Left renal pelvis (tissue), 4 donors: ENCODE data around the gene PPOX. TPM values are rescaled to one million over a fixed set of nuclear protein-coding genes. Genes with fewer than 3 reads are reported as not detected.

Experiments
- DNase-seq, 4 donors: peaks; one replicate each; pipeline ENCODE4 v3.0.0-alpha.2; 2013; ENCODE audit warnings: low read depth in 4 of 4, low spot score in 3 of 4
- polyA plus RNA-seq, 4 donors: library from polyadenylated mRNA; unstranded; fragments of 120-200 nt; gene quantifications; one replicate each; pipeline ENCODE4 v1.2.1, GENCODE V29; 2013; ENCODE audit not compliant: insufficient read length in 4 of 4

The PPOX gene
- polyA plus RNA-seq, 4 donors, result 31.9 to 63.1 (median 38.8) TPM

DNA sequence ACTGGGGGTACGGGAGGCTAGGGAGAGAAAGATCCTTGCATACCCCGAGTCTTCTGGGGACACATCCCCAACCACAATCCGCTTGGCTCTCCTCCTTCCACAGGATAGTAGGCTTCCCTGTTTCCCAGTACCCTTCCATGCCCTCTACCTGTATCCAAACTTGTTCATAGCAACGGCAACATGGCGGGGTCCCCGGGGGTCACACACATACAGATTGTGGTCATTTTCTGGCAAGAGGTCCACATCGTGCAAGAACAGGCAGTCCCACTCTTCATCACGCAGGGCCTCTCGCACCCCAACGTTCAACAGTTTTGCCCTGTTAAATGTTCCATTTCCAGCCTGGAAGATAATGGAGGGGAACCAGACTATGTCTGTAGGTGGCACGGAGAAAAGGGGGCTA, 7.5 kb downstream of the PPOX start:
- no peak for DNase-seq

DNA sequence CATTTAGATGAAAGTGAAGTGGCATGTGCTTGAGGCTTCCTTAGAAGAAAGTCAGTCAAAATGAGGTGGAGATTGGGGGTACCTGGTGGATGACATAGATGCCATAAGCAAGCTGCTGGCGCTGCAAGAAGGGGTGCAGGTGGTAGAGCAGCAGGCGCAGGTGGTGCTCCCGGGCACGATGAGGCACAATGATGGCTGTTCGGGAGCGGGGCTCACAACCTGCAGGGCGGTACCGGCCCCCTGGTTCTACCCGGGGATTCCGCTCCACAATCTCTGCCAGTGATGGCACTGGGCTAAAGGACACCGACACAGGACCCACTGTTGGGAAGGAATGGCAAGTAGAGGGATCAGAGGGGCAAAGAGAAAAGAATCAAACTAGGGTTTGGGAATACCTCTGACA, 8.7 kb downstream of the PPOX start:
- DNase-seq, result no peak

GRCh38 chr1:161175771-161176453, 9.7 kb downstream of the PPOX start:
- no peak for DNase-seq

DNA sequence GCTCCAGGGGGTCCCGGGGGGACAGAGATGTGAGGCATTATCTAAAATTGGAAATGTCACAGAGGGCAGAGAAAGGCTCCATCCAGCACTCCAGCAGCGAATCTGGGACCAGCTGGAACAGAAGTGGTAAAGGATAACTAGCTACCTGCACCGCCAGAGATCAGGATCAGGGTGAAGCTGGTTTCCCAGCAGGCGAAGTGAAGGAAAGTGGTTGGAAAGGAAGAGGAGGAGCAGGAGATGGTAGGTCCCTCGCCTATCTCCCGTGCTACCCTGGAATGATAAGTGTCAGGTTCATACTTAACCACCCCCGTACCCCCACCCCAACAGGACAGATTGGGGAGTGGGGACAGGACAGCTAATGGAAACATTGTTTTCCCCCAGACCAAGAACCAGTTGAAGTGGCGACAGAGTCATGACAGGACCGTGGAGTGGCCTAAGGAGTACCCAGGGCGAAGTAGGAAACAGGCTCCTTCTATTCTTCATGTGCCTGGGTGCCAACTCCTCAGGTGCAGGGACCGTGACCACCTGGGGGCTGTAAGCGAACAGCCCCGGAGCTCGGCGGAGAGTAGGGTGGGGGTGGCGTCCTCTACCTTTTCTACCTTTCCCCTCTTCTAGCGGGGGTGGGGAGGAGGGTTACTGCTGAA, 10.4 kb downstream of the PPOX start:
- DNase-seq, result no peak

GRCh38 chr1:161177112-161177935, 11.1 kb downstream of the PPOX start, which contains the start of gene B4GALT3:
B4GALT3 (minus strand) TSS chr1:161177507; CDS start chr1:161176060, 1,447 bp downstream.
- DNase-seq, result peak in 2 of 4 donors; percentile 69 to 79

- DNase-seq, result no peak
Measured at GRCh38 chr1:161177936-161178244, 11.7 kb downstream of the PPOX start.

GRCh38 chr1:161179698-161180097, 13.5 kb downstream of the PPOX start:
- no peak for DNase-seq

DNA sequence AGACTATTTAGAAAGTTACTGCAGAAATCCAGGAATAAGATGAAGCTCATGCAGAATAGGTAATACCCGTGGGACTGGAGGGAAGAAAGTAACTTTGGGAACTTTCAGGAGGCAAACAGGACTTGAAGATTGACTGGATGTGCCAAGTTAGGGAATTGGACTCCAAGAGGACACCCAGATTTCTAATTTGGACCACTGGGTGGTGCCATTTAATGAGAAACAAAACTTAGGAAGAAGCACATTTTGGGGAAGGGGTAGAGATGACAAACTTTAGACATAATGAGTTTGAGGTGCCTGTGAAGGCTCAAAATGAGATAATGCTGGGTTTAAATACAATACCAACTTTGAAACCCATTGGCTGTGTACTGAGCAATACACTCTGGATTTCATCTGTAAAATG, 14.4 kb downstream of the PPOX start:
- no peak for DNase-seq

- DNase-seq, result no peak
Measured at GRCh38 chr1:161182214-161182613, 16.0 kb downstream of the PPOX start.

GRCh38 chr1:161185282-161185682, 19.1 kb downstream of the PPOX start:
- DNase-seq, result no peak

DNA sequence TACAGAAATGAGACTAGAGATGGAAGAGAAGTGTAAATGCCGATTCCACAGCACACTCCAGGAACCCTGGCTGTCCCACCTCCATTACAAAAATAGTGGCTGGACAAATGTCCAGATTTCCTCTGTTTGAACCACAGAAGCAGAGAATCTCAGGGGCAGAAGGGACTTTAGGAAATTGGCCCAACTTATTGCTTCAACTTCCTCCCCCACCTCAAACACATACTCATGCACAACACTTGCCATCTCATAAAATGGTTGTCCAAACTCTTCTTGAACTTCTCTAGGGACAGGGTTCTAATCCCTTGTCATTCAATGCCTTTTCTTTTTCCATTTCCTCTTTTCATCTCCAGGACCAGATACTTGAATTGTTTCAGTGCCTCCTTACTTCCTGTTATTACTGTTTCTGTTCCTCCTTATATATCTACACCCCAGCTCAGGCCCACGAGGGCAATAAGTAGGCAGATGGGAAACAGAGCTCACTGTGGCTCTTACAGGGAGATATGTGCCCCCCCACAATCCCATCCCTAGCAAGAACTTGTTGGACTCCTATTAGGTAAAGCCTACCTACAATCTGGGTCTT, 19.6 kb downstream of the PPOX start:
- DNase-seq, result no peak

- no peak for DNase-seq
Measured at GRCh38 chr1:161187311-161187710, 21.1 kb downstream of the PPOX start.

- DNase-seq, result no peak
Measured at GRCh38 chr1:161188381-161188780, 22.2 kb downstream of the PPOX start.

GRCh38 chr1:161189036-161189435, 22.8 kb downstream of the PPOX start:
- DNase-seq, result no peak

DNA sequence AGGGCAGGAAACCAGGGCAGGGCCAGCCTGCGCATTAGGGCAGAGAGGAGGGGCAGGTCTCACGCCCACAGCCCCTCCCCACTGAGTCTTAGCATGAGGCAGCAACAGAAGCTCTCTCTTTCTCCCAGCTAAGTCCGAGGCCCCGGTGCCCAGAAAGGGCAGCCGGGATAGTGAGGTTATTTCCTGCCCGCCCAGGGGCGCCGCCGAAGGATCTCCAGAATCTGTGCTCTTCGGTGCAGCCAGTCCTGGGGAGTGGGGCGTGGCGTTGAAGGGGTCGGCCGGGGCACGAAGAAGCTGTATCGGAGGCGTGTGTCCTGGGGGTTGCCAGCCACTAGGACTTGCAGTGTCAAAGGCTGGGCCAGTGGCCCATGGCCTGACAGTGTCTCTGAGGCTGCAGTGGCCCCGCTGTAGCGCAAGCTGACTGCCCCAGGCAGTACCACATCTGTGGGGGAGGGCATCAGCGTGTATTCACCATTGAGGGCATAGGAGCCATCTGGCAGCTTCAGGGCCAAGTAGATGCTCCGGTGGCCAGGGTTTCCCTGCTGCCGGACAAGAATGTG, 24.8 kb downstream of the PPOX start:
- no peak for DNase-seq

GRCh38 chr1:161191971-161192370, 25.7 kb downstream of the PPOX start:
- DNase-seq, result no peak

- DNase-seq, result no peak
Measured at GRCh38 chr1:161192476-161193465, 26.5 kb downstream of the PPOX start.

GRCh38 chr1:161193561-161194235, 27.5 kb downstream of the PPOX start:
- DNase-seq, result no peak

DNA sequence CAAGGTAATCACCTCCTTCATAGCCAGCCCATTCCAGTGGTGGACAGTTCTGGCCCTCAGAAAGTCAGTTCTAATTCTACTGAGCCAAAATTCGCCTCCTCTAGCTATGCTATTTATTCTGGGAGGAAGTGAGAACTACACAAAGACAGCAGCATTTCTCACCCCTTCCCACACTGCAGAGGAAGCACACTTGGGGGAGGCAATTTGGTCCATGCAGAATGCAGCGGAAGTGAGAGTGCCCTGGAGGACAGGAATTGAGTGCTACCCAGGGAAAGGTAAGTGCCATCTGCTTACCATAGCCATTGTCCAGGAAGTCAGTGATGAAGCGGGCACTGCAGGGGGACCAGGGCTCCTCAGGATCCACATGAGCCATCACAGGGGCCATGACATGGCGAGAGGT, 28.9 kb downstream of the PPOX start:
- DNase-seq, result no peak
